Neutrophil (primary cell): ENCODE data around the gene ABCA7.

Experiments
- H3K27ac ChIP-seq: fragments of 200-600 bp; sonication (generic); 2 replicates; pipeline ENCODE4 v1.5.1; 2016; ENCODE audit warnings: mild to moderate bottlenecking, moderate library complexity
- H3K27me3 ChIP-seq: fragments of 200-600 bp; sonication (generic); 2 replicates; pipeline ENCODE4 v1.6.0; 2016; ENCODE audit warnings: mild to moderate bottlenecking
- H3K36me3 ChIP-seq: fragments of 200-600 bp; sonication (generic); 2 replicates; pipeline ENCODE4 v1.5.1; 2017
- H3K4me1 ChIP-seq, 2 experiments: fragments of 200-600 bp in 1 of 2; sonication (generic) in 1 of 2; 1 replicate in 1 of 2; 2 replicates in 1 of 2; pipeline versions ENCODE4 v1.5.1 to v1.6.1; 2013 to 2016; ENCODE audit warnings: low read depth in 1 of 2, low read length in 1 of 2, mild to moderate bottlenecking in 1 of 2, moderate library complexity in 1 of 2; ENCODE audit not compliant: control insufficient read depth in 1 of 2, insufficient read depth in 1 of 2
- H3K4me3 ChIP-seq, 2 experiments: fragments of 200-600 bp in 1 of 2; sonication (generic) in 1 of 2; 1 replicate in 1 of 2; 2 replicates in 1 of 2; pipeline ENCODE4 v1.5.1; 2013 to 2016; ENCODE audit warnings: low read depth in 1 of 2, low read length in 1 of 2, mild to moderate bottlenecking in 1 of 2, moderate library complexity in 1 of 2
- H3K9me3 ChIP-seq: fragments of 200-600 bp; sonication (generic); 2 replicates; pipeline ENCODE4 v1.5.1; 2016
- CTCF ChIP-seq: fragments of 200-600 bp; sonication (generic); IDR thresholded peaks from 2 replicates; pipeline ENCODE4 v1.5.1; 2016; ENCODE audit warnings: antibody characterized with exemption

ABCA7 gene

GRCh38 chr19:1017115-1017905, 22.6 kb upstream of the ABCA7 start:
- H3K4me3 ChIP-seq = no peak overlapping the region
- peaks cover 28% of the 10 kb centered on the region for H3K36me3 ChIP-seq
- H3K4me1 ChIP-seq = peaks cover 31 to 42% of the 10 kb centered on the region in 2 experiments
- no peak for TF ChIP-seq CTCF
- no peak overlapping the region for H3K27ac ChIP-seq
- H3K9me3 ChIP-seq = no peaks in the 10 kb centered on the region
- no peaks in the 10 kb centered on the region for H3K27me3 ChIP-seq

GRCh38 chr19:1017906-1018305, 22.0 kb upstream of the ABCA7 start:
- H3K9me3 ChIP-seq = no peaks in the 10 kb centered on the region
- H3K4me1 ChIP-seq = peaks cover 35 to 48% of the 10 kb centered on the region in 2 experiments
- no peak overlapping the region for H3K4me3 ChIP-seq
- no peak overlapping the region for H3K27ac ChIP-seq
- H3K36me3 ChIP-seq = peaks cover 22% of the 10 kb centered on the region
- no peak for TF ChIP-seq CTCF
- H3K27me3 ChIP-seq = no peaks in the 10 kb centered on the region

GRCh38 chr19:1018393-1018792, 21.5 kb upstream of the ABCA7 start:
- Histone ChIP-seq H3K9me3 (no peaks in the 10 kb centered on the region), H3K4me3 (no peak overlapping the region), H3K36me3 (peaks cover 17% of the 10 kb centered on the region), H3K27ac (no peak overlapping the region), H3K27me3 (no peaks in the 10 kb centered on the region), H3K4me1 (peaks cover 35 to 49% of the 10 kb centered on the region in 2 experiments)
- no peak for TF ChIP-seq CTCF

DNA sequence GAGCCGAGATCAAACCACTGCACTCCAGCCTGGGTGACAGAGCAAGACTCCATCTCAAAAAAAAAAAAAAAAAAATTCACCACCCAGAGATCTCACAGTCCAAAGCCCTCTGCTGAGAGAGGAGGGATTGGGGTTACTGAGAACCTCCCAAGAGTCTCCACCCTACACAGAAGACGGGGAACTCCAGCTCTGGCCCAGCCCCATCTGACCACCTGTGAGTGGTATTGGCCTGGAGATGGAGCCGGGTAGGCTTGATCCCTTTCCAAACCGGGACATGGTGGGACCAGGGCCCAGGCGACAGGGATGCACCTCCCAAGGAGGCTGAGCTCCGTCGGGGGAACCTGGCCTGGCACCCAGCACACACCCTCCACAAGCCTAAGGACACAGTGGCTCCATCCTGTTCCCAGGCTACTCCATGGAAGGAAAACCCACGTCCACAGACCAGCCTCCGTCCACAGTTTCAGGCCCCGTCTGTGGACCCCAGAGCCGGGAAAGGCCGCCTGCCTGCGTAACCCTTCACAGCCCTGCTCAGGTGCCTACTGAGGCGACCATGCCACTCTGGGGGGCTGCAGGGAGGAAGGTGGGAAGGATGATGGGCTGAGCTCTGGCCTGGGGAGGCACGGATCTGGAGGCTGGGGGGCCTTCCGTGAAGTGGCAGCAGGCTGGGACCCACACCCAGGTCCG, 20.8 kb upstream of the ABCA7 start:
- H3K4me1 ChIP-seq = peaks cover 35 to 54% of the 10 kb centered on the region in 2 experiments
- peak overlapping the region; percentile 77 to 86 for H3K4me3 ChIP-seq
- H3K27ac ChIP-seq = peak overlapping the region; percentile 92
- TF ChIP-seq CTCF = no peak
- peaks cover 10% of the 10 kb centered on the region for H3K36me3 ChIP-seq
- no peaks in the 10 kb centered on the region for H3K9me3 ChIP-seq
- no peaks in the 10 kb centered on the region for H3K27me3 ChIP-seq

- H3K27ac ChIP-seq = peak overlapping the region; percentile 92
Measured at GRCh38 chr19:1019616-1019961, 20.3 kb upstream of the ABCA7 start.

More at GRCh38 chr19:1019616-1019961, 20.3 kb upstream of the ABCA7 start:
- Histone ChIP-seq H3K9me3 (no peaks in the 10 kb centered on the region), H3K36me3 (peaks cover 8% of the 10 kb centered on the region), H3K4me1 (peaks cover 35 to 59% of the 10 kb centered on the region in 2 experiments), H3K27me3 (no peaks in the 10 kb centered on the region), H3K4me3 (peak overlapping the region; percentile 77 to 86)
- TF ChIP-seq CTCF = no peak
